ENCODE data around the gene TBC1D25. TPM values are rescaled to one million over a fixed set of nuclear protein-coding genes. Genes with fewer than 3 reads are reported as not detected.

Gene TBC1D25
- total RNA-seq, 1 donor from 2014 or later = 6.5 TPM

DNA sequence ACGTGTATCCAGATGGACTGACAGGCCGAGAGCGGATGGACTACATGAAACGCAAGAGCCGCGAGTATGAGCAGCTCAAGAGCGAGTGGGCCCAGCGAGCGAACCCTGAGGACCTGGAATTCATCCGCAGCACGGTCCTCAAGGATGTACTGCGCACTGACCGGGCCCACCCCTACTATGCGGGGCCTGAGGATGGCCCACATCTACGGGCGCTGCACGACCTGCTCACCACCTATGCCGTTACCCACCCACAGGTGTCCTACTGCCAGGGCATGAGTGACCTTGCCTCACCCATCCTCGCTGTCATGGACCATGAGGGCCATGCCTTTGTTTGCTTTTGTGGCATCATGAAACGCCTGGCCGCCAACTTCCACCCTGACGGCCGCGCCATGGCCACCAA lies 20.1 kb downstream of the TBC1D25 start:
- DNase-seq (ENCODE audit: low spot score) = no peak
- no peak for ATAC-seq

DNA sequence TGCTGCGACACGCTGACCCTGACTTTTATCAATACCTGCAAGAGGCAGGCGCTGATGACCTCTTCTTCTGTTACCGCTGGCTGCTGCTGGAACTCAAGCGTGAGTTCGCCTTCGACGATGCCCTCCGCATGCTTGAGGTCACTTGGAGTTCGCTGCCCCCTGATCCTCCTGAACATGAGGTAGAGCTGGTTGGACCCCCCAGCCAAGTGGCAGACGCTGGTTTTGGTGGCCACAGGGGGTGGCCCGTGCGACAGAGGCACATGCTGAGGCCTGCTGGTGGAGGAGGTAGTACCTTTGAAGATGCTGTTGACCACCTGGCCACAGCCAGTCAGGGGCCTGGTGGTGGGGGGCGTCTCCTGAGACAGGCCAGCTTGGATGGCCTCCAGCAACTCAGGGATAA lies 20.5 kb downstream of the TBC1D25 start:
- ATAC-seq (no peak), DNase-seq (ENCODE audit: low spot score) (no peak)

DNA sequence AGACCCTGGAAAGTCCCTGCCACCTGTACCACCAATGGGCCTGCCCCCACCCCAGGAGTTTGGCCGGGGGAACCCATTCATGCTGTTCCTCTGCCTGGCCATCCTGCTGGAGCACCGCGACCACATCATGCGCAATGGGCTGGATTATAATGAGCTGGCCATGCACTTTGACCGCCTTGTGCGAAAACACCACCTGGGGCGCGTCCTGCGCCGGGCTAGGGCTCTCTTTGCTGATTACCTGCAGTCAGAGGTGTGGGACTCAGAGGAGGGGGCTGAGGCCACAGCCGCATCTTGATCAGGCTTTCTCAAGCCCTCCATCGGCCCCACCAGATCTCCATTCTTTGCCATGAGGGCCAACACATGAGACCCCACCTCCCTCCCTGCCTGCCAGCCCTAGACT lies 21.2 kb downstream of the TBC1D25 start:
- no peak for DNase-seq (ENCODE audit: low spot score)

DNA sequence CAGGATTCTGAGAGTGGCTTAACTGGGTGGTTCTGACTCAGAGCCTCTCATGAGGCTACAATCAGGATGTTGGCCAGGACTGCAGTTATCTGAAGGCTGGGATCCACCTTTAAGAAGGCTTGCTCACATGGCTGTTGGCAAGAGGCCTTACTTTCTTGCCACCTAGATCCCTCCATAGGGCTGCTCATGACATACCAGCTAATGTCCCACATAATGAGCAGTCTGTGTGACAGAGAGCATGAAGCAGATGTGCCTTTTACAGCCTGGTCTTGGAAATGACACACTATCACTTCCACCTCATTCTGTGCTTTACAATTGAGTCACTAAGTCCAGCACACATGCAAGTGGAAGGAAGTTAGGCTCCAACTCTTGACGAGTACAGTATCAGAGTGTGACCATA lies 30.4 kb downstream of the TBC1D25 start:
- DNase-seq (ENCODE audit: low spot score) = no peak
- no peak for ATAC-seq

More for the DNA sequence above, 21.2 kb downstream of the TBC1D25 start:
- ATAC-seq = no peak

DNA sequence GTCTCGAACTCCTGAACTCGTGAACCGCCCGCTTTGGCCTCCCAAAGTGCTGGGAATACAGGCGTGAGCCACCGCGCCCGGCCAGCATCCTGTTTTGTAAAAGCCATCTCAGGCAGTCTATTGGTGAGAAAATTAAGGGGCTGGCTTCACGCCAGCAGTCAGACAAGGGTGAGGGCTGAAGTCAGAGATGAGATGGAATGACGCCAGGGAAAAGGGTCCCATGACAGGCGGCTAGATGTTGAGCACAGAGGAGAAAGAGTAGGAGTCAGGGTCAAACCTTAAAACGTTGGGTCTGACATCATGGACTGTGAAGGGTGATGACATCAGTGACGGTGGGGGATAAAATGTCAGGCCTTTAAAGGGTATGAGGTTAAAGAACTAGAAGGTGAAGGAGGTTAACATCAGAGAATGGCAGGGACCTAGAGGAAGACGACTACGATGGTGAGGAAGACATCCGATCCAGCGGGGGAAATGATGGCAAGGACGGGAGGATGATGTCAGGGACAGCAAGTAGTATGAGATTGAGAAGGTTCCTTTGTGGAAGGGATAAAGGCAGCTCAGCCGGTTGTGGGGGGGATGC lies 34.3 kb downstream of the TBC1D25 start:
- peak; percentile 53 for DNase-seq (ENCODE audit: low spot score)
- ATAC-seq = no peak

- peak; percentile 90 for DNase-seq (ENCODE audit: low spot score)
- ATAC-seq = peak; percentile 98
Measured at GRCh38 chrX:48574270-48575266, 35.1 kb downstream of the TBC1D25 start, which contains the start of gene RBM3. Gene RBM3, plus strand, starts transcription at chrX:48574484. Its CDS starts 697 bp downstream, at chrX:48575181.

GRCh38 chrX:48575642-48576041 lies 36.1 kb downstream of the TBC1D25 start:
- ATAC-seq (no peak), DNase-seq (ENCODE audit: low spot score) (no peak)

- DNase-seq (ENCODE audit: low spot score) = no peak
- ATAC-seq = no peak
Measured at GRCh38 chrX:48576108-48576507, 36.6 kb downstream of the TBC1D25 start.

- DNase-seq (ENCODE audit: low spot score) = no peak
- no peak for ATAC-seq
Measured at GRCh38 chrX:48578661-48579128, 39.2 kb downstream of the TBC1D25 start.

DNA sequence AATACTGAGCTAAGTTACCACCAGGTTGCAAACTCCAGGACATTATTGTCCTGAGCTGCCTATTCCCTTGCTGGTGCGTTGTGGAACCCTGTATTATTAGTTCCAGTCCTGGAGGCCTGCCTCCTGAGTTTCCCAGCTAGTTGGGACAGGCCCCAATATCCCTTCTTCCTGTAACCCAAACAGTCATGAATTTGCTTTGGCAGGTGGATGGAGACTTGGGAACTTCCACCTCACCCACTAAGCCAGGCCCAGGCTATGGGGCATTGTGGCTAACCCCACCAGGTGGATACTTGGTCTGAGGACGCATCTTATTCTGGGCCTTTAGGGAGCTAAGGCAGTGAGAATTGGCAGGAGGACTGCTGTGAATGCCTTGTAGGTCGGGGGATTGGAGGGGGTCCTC lies 39.7 kb downstream of the TBC1D25 start:
- DNase-seq (ENCODE audit: low spot score) (no peak), ATAC-seq (no peak)

DNA sequence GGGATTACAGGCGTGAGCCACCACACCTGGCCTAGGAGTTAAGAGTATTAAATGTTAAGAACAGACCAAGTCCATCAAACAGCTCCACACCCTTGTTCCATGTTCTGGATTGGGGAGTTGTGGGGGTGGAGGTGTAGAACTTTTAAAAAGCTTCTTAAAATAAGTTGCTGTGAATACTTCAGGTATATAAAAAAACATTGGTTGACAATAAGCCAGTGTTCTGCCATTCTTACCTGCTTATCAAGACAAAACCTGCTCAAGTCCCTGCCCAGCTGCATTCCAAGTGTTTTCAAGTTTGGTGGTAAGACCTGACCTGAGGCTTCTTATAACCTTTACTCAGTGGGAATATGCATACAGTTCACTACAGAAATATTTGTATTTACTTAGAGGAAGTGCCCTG lies 41.1 kb downstream of the TBC1D25 start:
- ATAC-seq (no peak), DNase-seq (ENCODE audit: low spot score) (no peak)

DNA sequence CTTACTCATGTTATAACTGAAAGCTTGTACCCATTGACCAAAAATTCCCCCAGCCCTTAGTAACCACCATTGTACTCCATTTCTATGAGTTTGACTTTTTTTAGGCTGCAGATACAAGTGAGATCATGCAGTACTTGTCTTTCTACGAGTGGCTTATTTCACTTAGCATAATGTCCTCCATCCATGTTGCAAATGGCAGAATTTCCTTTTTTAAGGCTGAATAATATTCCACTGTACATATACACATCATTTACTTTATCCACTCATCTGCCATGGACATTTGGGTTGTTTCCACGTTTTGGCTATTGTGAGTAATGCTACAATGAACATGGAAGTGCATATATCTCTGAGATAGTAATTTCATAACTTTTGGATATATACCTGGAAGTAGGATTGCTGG lies 45.2 kb downstream of the TBC1D25 start:
- DNase-seq (ENCODE audit: low spot score) (no peak), ATAC-seq (no peak)

DNA sequence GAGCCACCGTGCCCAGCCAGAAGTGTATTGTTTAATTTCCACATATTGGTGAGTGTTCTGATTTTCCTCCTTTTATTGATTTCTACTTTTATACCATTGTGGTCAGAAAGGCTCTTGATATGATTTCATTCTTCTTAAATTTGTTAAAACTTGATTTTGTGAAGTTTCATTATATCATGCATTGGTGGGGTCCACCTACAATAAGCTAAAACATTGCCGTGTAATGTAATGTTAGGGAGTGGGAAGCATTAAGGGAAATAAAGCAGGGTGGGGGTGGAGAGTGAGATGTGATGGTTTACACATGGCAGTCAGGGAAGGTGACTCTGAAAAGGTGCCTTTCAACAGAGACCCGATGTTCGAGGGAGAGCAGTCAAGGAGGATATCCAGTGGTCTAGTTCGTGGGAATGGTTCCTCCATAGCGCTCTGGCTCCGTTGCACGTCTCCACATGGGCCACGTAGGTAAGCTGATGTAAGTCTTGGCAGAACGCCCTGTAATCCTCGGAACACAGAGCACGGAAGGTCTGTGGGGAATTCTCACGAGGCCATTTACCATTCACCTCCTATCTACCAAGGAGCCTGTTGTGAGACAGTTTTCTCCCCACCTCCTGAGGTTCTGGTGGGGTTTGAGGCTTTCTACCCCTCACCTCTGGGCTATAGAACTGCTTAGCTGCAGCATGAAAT lies 50.1 kb downstream of the TBC1D25 start:
- DNase-seq (ENCODE audit: low spot score) = peak; percentile 47
- peak; percentile 56 for ATAC-seq

GRCh38 chrX:48590203-48591103 lies 50.9 kb downstream of the TBC1D25 start:
- no peak for DNase-seq (ENCODE audit: low spot score)
- ATAC-seq = no peak

DNA sequence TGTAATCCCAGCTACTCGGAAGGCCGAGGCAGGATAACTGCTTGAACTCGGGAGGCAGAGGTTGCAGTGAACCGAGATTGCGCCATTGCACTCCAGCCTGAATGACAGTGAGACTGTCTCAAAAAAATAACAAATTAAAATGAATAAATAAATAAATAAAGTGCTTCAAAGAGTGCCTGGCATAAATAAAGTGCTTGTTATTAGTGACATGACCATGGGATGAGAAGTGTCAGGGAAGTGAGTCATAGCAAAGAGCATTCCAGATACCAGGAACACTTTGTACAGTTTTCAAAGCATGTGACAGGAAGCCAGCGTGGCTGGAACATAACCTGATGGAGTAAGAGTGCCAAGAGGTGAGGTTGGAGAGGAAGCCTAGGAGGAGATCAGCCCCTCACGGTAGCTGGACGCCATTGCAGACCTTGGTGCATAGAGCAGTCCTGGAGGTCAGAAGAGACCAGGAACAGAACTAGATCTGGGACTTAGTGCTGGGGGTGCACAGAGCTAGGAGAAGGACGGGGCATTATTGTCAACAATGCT lies 51.8 kb downstream of the TBC1D25 start:
- peak; percentile 78 for ATAC-seq
- peak; percentile 50 for DNase-seq (ENCODE audit: low spot score)

DNA sequence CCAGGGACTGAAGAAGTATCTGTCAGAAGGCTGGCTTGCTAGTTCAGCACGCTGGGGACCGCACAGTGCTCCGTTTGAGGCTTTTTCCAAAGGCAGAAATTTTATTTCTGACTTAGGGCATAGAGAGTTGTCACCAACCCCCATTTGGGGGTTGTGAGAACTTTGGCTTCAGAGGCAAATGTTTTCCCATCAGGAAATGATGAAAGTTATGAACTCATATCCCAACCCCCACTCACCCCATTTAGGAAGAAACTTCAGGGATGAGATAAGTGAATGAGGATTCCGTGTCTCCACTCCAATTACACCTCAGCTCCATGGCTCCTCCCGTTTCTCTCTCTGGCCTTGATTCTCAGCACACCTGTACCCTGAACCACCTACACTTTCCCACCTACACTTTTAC lies 53.5 kb downstream of the TBC1D25 start:
- ATAC-seq (no peak), DNase-seq (ENCODE audit: low spot score) (no peak)

DNA sequence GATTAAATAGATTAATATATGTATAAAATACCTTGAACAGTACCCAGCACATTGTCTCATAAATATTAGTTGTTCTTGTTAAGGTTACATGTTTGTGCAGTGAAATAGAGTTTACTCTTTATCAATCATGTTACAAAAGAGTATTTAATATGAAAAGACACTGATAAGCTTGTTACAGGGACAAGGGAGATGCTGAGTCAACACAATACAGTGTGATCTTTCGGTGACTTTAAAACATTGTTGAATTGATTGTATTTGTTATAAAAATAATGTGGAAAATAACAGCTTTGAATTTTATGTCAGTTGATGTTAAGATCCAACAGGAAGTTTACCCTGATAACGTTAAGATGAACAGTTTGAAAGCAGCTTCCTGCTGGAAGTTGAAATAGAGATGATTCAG lies 56.4 kb downstream of the TBC1D25 start:
- no peak for ATAC-seq

DNA sequence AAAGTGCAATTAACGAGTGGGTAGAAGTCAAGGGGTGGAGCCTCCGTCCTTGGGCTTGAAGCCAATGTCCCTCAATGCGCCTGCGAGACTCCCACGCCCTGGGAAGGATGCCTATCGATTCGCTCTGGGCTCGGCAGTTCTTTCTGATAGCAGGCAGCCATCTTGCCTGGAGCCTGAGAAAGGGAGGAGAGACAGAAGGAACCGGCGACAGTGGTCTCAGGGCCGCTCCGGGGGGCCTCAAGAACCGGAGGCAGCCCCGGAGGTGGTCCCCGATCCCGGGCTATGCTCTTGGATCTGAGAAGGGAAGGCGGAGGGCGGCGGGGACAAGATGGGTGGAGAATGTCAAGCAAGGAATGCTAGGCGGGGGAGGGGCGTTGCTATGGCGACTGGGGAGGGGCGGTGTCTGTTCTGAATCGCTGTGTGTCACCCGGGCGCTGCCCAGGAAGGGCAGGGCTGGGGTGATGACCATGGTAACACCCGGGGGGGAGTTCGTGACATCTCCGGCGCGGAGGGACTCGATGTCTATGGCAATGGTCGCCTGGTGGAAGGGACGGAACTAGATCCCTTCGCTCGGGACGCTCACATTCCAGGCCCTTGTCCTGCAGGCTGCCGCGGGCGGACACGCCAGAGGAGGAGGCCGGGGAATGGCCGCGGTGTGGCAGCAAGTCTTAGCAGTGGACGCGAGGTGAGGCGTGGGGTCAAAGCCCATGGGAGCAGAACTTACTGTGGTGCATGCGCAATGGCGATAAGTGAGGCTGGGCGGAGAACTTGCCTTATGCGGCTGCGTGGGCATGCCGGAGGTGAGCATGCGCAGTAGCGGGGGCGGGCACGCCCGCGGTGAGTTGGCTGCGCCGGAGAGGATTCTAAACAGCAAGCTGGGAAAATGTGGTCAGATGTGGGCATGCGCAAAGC lies 58.1 kb downstream of the TBC1D25 start, which contains the start of gene WDR13:
TSS of gene WDR13 (plus strand) at position 140 of the 912 bp plus-strand sequence. CDS start at position 645, 505 bp downstream.
- peak; percentile 90 for ATAC-seq

More for the DNA sequence above, 56.4 kb downstream of the TBC1D25 start:
- no peak for DNase-seq (ENCODE audit: low spot score)

DNA sequence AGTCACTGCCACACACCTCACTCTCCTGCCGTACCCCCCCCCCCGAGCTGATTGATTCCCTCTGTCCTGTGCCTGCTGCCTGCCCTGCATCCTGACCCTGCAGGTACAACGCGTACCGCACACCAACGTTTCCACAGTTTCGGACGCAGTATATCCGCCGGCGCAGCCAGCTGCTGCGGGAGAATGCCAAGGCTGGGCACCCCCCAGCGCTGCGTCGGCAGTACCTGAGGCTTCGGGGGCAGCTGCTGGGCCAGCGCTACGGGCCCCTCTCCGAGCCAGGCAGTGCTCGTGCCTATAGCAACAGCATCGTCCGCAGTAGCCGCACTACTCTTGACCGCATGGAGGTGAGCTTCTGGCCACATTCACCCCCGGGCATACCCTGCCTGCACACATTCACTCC lies 59.1 kb downstream of the TBC1D25 start:
- no peak for DNase-seq (ENCODE audit: low spot score)
- ATAC-seq = no peak

More for the DNA sequence above, 58.1 kb downstream of the TBC1D25 start, which contains the start of gene WDR13:
- peak; percentile 92 for DNase-seq (ENCODE audit: low spot score)
